GM20431 (cell line): ENCODE measurements around the gene SBNO1.
"Not testable (repeated sequence)": the region's sequence is repeated elsewhere in the genome, so short reads cannot be mapped to it uniquely, and the experiment has no call there.

Experiments used
- in situ Hi-C: fragments of 300-500 bp; cut with MseI, MboI; formaldehyde crosslinking; loops from one replicate; pipeline ENCODE4 v1.15.0; 2020; ENCODE audit warnings: low sequenced_read_pairs; ENCODE audit not compliant: unreplicated experiment

SBNO1 gene

GRCh38 chr12:123356159-123356670 lies 8.4 kb downstream of the SBNO1 start:
- in situ Hi-C loops = no loop called here

- in situ Hi-C loops = no loop called here
These were observed 10.0 kb downstream of the SBNO1 start for GRCh38 chr12:123354600-123354999.

GRCh38 chr12:123351349-123351748 lies 13.3 kb downstream of the SBNO1 start:
- in situ Hi-C loops = no loop called here

- in situ Hi-C loops = no loop called here
These were observed 17.7 kb downstream of the SBNO1 start for GRCh38 chr12:123346946-123347345.

GRCh38 chr12:123344086-123344485 lies 20.6 kb downstream of the SBNO1 start:
- in situ Hi-C loops = no loop called here

GRCh38 chr12:123337070-123337469 lies 27.6 kb downstream of the SBNO1 start:
- in situ Hi-C loops = no loop called here

GRCh38 chr12:123336530-123336929 lies 28.1 kb downstream of the SBNO1 start:
- in situ Hi-C loops = no loop called here

- in situ Hi-C loops = no loop called here
These were observed 29.2 kb downstream of the SBNO1 start for GRCh38 chr12:123335490-123335889.

GRCh38 chr12:123329799-123330198 lies 34.8 kb downstream of the SBNO1 start:
- in situ Hi-C loops = no loop called here

GRCh38 chr12:123319826-123320225 lies 44.8 kb downstream of the SBNO1 start:
- in situ Hi-C loops = no loop called here

- in situ Hi-C loops = no loop called here
These were observed 45.4 kb downstream of the SBNO1 start for GRCh38 chr12:123319273-123319672.

GRCh38 chr12:123313046-123313445 lies 51.6 kb downstream of the SBNO1 start:
- in situ Hi-C loops = not testable (repeated sequence)

GRCh38 chr12:123306200-123306599 lies 58.4 kb downstream of the SBNO1 start:
- in situ Hi-C loops = no loop called here

GRCh38 chr12:123305136-123305535 lies 59.5 kb downstream of the SBNO1 start:
- in situ Hi-C loops = no loop called here

GRCh38 chr12:123293178-123293760 lies 71.4 kb downstream of the SBNO1 start:
- in situ Hi-C loops = no loop called here

- in situ Hi-C loops = no loop called here
These were observed 74.7 kb downstream of the SBNO1 start for GRCh38 chr12:123289911-123290310.

GRCh38 chr12:123288751-123289346 lies 75.8 kb downstream of the SBNO1 start:
- in situ Hi-C loops = no loop called here

- in situ Hi-C loops = no loop called here
These were observed 77.8 kb downstream of the SBNO1 start for GRCh38 chr12:123286652-123287373.

- in situ Hi-C loops = no loop called here
These were observed 80.0 kb downstream of the SBNO1 start for GRCh38 chr12:123284669-123285068.

- in situ Hi-C loops = no loop called here
These were observed 81.2 kb downstream of the SBNO1 start for GRCh38 chr12:123283461-123283860.

- in situ Hi-C loops = no loop called here
These were observed 82.5 kb downstream of the SBNO1 start for GRCh38 chr12:123282111-123282510.
